Omental fat pad (tissue), 4 donors: ENCODE data around the gene BTN2A1. TPM values are rescaled to one million over a fixed set of nuclear protein-coding genes. Genes with fewer than 3 reads are reported as not detected.

Experiments used
- ATAC-seq: fragments of 150-250 bp; one replicate; pipeline ENCODE4 v1.9.1; 2016; ENCODE audit warnings: mild to moderate bottlenecking, moderate library complexity; ENCODE audit not compliant: low FRiP score
- DNase-seq: peaks from one replicate; pipeline ENCODE4 v3.0.0-alpha.2; 2019; ENCODE audit warnings: low spot score
- total RNA-seq, 4 donors: library from RNA; depleted of rRNA; stranded (reverse); fragments of >200 nt; gene quantifications; one replicate each; pipeline ENCODE4 v1.1.0, GENCODE V29; 2016
- TF ChIP-seq, protein P1 (sequence below), 3 donors: fragments of 450-650 bp; IDR thresholded peaks; one replicate each; pipeline ENCODE4 v1.5.1; 2016 to 2017; ENCODE audit warnings: antibody characterized with exemption in 3 of 3, mild to moderate bottlenecking in 3 of 3, moderate library complexity in 2 of 3

Gene BTN2A1
- total RNA-seq, 4 donors from 2014 or later: 10.2 to 29.2 (median 15.2) TPM

DNA sequence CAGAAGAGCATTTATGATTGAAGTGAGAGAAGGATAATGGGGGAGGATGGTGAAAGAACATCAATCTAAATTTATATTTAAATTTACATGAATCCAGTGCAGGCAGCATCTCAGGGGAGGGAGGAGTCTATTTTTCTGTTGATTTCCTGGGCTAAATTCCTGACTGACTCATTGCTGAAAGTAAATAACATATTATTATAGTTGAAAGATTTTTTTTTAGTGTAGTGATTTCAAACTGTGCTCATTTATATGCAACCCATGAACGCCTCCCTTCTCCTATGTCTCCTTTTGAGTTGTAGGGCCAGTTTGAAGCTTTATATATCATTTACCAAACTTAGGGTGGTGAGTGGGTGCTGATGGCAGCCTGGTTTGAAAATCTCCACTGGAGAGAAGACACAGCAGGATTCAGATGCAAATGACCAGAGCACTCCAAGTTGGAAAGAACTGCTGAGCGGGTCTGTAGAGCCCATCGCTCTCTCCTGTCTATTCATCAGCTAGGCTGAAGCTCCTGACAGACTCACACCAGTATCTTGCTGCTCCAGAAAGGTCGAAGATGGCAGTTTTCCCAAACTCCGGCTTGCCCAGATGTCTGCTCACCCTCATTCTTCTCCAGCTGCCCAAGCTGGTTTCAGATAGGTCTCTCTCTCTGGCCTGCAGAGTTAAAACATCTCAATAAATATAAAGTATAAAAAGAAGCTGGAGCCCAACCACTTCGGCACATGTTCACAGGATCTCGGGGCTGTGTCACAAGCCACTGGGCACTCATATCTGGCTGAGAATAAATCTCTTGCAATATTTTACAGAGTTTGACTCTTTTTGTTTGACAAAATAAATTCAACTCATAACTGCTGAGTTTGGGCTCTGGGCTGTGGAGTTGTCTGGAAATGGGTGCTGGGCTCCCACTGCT, 18.3 kb downstream of the BTN2A1 start:
- no peak for ATAC-seq
- TF ChIP-seq, protein P1, sequence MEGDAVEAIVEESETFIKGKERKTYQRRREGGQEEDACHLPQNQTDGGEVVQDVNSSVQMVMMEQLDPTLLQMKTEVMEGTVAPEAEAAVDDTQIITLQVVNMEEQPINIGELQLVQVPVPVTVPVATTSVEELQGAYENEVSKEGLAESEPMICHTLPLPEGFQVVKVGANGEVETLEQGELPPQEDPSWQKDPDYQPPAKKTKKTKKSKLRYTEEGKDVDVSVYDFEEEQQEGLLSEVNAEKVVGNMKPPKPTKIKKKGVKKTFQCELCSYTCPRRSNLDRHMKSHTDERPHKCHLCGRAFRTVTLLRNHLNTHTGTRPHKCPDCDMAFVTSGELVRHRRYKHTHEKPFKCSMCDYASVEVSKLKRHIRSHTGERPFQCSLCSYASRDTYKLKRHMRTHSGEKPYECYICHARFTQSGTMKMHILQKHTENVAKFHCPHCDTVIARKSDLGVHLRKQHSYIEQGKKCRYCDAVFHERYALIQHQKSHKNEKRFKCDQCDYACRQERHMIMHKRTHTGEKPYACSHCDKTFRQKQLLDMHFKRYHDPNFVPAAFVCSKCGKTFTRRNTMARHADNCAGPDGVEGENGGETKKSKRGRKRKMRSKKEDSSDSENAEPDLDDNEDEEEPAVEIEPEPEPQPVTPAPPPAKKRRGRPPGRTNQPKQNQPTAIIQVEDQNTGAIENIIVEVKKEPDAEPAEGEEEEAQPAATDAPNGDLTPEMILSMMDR (IDR thresholded peaks at IDR 0.05): no peak
- no peak for DNase-seq

DNA sequence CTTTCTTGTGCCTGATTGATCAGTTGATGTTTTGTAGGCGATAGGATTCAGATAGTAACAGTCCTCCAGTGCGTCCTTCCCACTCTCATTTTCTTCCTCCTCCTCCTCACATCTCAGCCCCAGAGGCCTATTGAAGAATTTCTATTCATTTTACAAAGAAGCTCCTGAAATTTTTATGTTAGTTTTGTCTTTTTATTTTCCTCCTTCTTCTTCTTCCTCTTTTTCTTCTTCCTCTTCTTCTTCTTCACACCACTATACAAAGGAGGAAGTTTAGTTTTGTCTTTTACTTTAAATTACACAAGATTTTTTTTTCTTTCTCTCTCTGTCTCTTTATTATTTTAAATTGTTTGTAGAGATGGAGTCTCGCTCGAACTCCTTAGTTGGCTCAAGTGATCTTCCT, 19.1 kb downstream of the BTN2A1 start:
- DNase-seq (no peak), ATAC-seq (no peak)
- TF ChIP-seq, protein P1 (IDR thresholded peaks at IDR 0.05): no peak

DNA sequence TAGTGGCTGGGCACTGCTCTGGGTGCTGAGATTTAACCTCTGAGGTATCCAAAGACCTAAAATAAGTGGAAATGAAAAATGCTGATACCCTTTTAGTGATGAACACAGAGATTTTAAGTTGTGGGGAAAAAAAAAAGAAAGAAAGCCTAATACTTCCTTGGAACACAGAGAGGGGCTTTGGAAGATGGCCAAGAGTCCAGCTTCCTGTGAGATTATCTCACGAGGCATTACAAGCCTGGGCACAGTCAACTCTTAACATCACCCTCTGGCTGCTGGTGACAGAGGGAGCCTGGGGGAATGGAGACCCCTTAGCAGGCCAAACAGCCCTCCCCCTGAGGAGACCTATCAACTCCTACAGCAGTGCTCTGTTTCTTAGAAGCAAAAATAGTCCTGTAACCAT, 19.7 kb downstream of the BTN2A1 start:
- DNase-seq (no peak), ATAC-seq (no peak)
- TF ChIP-seq, protein P1 (IDR thresholded peaks at IDR 0.05): no peak

DNA sequence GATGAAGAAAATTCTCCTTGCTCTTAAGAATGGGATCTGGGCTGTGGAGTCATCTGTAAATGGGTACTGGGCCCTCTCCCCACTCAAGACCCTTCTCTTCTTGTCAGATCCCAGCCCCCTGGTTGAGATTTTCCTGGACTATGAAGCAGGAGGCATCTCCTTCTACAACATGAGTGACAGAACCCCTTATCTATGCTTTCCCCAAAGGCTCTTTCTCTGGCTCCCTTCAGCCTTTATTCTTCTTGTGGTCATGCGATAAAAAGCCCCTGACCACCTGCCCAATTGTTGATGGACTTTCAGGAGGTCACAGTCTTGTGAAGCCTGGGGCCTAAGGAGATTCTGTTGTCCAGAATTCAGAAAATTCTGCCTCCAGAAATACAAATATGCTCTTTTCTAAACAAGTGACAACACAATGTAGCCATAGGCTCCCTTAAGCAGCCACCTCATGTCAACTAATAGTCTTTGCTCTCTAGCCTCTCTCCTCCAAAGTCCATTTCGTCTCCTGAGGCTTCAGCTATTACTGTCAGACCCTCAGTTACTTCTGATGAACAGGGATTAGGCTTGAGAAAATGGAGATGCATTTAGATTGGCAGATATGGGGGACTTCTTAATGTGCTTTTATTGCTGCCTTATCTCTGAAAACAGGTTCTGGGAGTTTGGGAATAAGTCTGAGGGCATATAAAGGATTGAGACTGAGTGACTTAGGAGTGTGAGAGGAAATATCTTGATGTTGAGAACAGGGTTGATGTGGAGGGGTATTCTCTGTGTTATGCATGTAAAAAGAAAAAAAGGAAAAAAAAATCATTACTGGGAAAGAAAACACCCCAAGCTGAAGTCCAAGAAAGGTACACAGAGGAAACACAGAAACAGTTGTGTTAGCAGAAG, 20.6 kb downstream of the BTN2A1 start:
- ATAC-seq: no peak

DNA sequence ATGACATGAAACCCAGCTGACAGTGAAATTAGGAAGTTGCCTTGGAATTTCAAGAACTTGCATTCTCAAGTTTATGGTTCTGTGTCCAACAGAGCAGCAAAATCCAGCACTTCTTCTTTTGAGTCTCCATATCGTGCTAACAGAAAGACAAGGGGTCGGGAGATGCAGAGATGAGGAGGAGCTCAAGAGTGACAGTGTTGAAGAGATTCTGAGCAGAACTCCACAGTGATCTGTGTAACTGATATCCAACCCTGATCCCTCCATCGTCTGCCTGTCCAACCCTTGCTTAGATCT, 21.2 kb downstream of the BTN2A1 start:
- ATAC-seq (no peak), DNase-seq (no peak)

More for the DNA sequence above, 20.6 kb downstream of the BTN2A1 start:
- no peak for DNase-seq
- TF ChIP-seq, protein P1 (IDR thresholded peaks at IDR 0.05): no peak

DNA sequence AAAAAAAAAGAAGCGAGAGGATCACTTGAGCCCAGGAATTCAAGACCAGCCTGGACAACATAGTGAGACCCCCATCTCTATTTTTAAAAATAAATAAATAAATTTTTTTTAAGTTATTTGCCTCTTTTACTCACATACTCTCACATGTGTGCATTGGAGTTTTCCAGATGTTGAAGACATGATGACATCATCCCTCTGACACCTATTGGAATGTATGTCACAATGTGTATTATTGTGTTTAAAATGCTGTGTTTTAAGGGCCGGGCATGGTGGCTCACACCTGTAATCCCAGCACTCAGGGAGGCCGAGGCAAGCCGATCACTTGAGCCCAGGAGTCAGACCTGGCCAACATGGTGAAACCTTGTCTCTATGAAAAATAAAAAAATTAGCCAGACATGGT, 24.6 kb downstream of the BTN2A1 start:
- TF ChIP-seq, protein P1 (IDR thresholded peaks at IDR 0.05): no peak

More for the DNA sequence above, 21.2 kb downstream of the BTN2A1 start:
- TF ChIP-seq, protein P1 (IDR thresholded peaks at IDR 0.05): no peak

More for the DNA sequence above, 24.6 kb downstream of the BTN2A1 start:
- DNase-seq (no peak), ATAC-seq (no peak)
